HG02943 (cell line): Measurements from ENCODE around the gene ELP4.
A peak's percentile ranks its signal among the peaks of the same experiment; 100 is the strongest.

Experiments
- ATAC-seq: cut with Tn5 transposase; IDR thresholded peaks from one replicate; pipeline ENCODE4 v1.9.1; 2021; ENCODE audit warnings: mild to moderate bottlenecking, low read depth, moderate library complexity; ENCODE audit not compliant: unreplicated experiment

ELP4 gene

DNA sequence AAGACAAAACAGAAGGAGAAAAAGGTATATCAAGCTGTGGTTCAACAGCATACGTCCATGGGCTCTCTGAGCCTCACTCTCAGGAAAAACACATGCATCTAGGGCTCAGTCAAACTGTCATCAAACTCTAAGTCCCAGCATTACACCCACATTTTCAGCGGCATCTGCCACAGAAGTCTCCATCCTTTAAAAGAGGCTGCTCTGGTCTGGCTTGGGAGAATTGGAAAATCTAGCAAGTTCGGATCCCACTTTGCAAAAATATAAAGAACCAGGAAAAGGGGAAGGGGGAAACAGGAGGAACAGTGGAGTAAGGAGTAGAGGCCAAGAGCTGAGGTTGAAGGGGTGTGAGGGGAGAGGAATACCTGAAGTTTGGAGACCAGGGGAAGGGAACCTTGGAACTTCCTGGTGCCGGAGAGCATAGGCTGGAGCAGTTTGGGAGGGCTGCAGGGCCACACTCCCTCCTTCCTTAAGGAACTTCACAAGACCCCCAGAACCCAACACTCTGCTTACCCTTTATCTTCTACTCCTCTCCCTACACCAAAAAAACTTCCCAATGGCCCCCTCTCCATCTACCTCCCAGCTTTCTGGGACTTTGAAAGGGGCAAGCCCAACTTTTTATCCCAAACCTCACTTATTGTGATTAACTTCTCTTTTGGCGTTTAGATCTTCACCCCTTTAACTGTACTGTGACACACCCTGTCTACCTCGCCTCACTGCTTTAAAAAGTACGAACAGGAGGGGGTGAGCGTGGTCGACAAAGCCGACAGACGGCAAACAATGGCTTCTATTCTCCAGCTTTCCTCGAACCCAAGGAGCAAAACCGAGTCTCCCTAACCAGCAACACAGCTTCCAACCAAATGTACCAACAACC, 297.6 kb downstream of the ELP4 start:
- ATAC-seq, result no peak

GRCh38 chr11:31807799-31808667, 298.5 kb downstream of the ELP4 start:
- ATAC-seq, result no peak

DNA sequence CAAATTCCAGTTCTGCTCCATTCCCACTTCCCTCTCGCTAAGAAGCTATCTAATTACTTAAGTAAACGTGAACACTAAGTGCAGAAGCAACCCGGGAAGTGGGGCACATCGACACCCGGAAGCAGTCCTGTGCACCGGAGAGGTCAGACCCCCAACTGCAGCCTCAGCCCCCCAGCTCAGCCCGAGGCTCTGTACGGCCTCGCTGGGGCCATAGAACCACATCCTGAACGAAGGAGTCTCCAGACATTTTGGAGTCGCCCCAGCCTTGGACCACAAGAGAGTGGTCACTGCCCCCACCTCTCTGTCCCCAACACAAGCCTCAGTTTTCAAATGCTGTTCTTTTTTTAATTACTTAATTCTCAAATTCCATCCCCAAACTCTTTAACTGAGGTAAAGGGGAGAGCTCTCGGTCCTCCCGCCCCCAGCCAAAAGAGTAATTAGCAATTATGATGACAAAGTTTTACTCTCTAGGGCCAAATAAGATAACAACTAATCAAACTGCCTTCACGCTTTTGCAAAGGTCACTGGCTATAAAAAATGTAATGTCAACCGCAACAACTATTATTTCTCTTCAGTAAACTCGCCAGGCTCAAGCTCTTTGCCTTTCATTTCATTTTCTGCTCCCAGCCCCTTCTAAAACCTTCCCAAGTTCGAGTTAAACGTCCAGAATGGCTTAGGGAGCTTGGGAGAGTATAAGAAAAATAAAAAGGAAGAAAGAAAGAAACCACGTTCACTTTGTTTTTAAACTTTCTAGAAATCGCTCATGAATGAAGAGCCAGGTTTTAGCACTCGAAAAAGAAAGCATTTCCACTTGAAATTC, 299.4 kb downstream of the ELP4 start:
- no peak for ATAC-seq

GRCh38 chr11:31809541-31809856, 299.9 kb downstream of the ELP4 start:
- ATAC-seq, result no peak

DNA sequence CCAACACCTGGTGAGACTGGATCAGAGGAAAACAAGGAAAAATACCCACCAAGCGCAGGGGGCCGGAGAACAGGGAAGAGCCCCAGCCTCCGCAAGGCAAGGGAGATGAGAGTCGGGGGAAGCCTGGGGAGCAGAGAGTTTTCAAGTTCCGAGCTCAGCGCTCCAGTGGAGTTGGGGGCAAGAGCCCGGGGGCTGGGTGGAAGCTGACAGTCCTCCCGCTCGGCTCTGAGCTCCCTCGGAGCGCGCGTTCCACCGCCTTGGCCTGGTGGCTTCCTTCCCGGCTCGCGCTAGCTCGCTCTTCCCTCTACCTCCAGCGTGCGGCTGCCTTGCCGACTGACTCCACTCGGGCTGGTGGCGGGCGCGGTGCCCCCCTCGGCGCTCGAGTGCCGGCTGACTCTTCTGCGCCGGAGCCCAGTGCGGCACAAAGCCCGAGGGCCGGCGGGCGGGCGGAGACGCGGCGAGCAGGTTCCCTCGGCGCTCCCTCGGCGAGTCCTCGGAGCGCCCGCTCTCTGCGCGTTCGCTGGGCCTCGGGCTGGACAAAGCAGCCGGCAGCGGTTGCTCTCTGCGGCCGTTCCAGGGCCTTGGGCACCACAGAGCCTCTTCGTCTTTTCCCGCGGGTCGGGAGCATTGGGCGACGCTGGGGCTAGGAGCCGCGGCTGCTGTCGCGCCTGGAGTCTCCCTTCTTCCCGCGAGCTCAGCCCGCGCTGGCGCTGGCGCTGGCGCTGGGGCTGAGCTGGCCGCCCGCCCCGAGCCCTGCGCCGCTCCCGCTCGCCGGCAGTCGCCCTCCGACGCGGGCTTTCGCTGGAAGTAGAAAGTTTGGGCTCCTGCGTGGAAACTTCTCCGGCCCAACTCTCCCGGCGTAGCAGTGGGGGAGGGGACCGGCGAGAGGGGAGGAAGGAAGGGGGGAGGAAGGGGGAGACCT, 300.6 kb downstream of the ELP4 start:
- ATAC-seq, result no peak

GRCh38 chr11:31810779-31811647, 301.4 kb downstream of the ELP4 start, which contains the start of gene PAX6:
PAX6 (minus strand) TSS chr11:31811322; CDS start chr11:31806411, 4,911 bp downstream.
- peak; percentile 55 for ATAC-seq

- ATAC-seq, result no peak
These were observed 303.1 kb downstream of the ELP4 start for GRCh38 chr11:31812383-31813381.

DNA sequence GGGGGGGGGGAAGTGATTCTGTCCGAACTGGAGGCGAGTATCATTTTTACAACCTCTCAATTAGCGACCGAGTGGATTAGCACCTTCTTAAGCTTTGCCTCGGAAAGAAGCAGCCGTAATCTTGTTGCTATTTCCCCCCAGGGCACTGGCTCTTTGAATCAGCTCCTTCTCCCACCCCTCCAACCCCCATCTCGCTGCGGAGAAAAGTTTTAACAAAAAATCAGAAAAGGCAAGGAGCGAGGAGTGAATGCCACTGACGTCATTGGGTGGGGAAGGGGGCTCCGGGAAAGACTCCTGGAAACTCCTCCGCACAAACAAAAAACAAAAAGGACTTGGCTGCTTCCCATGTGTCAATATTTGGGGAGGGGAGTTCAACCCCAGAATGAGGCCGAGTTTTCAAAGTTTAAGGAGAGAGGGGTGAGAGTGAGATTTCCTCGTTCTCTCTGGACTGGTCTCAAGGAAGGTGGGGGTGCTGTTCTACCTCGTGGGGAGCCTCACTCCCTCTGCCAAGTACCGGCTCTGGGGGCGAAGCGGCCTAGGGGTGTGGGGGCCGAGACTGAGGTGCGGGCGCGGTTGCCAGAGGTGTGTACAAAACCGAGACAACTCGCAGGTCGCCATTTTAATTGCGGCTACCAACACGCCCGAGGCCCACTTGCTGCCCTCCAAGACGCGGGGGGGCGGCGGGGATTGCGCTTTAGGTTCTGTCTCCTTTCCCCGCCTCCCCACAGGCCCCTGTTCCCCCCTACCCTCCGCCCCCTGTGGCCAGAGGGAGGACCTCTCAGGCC, 304.0 kb downstream of the ELP4 start:
- no peak for ATAC-seq

DNA sequence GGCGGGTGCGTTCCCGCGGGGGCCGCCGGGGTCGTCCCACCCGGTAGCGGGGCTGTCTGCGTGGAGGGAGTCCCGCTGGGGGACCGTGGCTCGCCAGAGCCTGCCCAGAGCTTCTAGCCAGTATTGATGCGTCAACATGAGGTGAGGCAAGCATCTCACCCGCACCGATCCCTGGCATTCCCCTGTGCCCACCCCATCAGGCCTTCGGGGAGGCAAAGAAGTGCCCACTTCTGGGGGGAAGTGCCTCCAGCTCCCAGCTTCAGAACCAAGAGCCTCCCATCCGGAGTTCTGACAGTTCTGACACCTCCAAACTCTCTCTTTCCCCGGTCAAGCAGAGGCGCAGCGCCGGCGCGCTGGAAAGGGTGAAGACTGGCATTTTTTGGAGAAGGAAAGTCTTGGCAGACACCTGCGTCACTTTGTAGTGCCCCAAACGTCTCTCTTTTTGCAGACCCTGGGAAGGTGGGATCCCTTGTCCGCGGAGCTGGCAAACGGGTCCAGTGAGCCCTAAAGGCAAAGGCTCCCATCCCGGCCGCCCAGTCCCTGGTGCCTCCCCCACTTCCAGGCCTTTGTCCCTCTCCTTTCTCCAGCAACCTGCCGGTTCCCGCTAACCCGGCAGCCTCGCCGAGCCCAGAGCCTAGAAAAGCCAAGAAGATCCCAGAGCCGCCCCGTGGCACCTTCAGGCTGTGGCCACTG, 304.8 kb downstream of the ELP4 start:
- no peak for ATAC-seq

- ATAC-seq, result no peak
These were observed 306.3 kb downstream of the ELP4 start for GRCh38 chr11:31815711-31816467.

GRCh38 chr11:31816468-31817053, 307.0 kb downstream of the ELP4 start:
- ATAC-seq, result no peak

GRCh38 chr11:31817054-31817620, 307.6 kb downstream of the ELP4 start:
- no peak for ATAC-seq

GRCh38 chr11:31817621-31818424, 308.3 kb downstream of the ELP4 start:
- ATAC-seq, result no peak

GRCh38 chr11:31818425-31818755, 308.8 kb downstream of the ELP4 start:
- no peak for ATAC-seq
